Mammary epithelial cell (primary cell): ENCODE data around the gene SYT14.

Experiments
- EZH2 ChIP-seq: IDR thresholded peaks from 2 replicates; pipeline ENCODE4 v1.6.1; 2012; ENCODE audit warnings: low read length, inconsistent platforms, borderline replicate concordance
- TF ChIP-seq, protein P1 (sequence below), 2 donors: IDR thresholded peaks in 1 of 2; conservative IDR thresholded peaks in 1 of 2; 2 replicates each; pipeline ENCODE4 v1.5.1; 2011 to 2012; ENCODE audit warnings: inconsistent platforms in 2 of 2, low read length in 2 of 2, mild to moderate bottlenecking in 2 of 2, control low read depth in 1 of 2, low read depth in 1 of 2; ENCODE audit not compliant: insufficient read depth in 1 of 2; ENCODE audit errors: extremely low read depth in 1 of 2

DNA sequence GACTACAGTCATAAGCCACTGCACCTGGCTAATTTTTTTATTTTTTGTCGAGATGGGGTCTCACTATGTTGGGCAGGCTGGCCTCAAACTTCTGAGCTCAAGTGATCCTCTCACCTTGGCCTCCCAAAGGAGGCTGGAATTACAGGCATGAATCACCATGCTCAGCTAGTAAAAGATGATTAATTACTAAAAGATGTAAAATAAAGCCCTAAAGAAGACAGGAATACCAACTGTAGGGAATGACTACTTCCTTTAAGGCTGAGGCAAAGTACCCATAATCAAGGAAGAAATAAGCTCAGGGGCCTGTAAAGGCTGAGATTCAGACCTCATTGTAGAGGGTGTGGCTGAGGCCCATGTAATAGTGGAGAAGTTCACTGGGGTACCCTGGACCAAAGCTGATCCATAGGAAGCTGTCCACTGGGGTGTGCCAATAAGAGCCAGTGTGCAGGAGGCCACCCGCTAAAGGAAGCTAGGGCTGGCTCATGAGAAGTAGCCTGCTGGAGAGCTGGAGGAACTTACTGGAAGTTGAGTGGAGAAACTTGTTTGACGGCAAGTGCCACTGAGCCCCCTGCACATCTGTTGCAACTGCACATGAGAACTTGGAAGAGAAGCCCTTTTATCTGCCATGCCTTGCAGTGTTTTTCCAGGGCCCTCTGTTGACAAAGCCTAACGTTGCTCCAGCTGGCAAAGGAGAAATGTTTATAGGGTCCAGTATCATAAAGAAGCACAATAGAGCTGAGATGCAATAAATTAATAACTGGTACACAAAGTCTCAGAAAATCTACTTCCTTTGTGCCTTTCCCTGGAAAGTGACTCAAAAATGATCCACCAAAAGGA, 276.8 kb downstream of the SYT14 start:
- TF ChIP-seq, protein P1, sequence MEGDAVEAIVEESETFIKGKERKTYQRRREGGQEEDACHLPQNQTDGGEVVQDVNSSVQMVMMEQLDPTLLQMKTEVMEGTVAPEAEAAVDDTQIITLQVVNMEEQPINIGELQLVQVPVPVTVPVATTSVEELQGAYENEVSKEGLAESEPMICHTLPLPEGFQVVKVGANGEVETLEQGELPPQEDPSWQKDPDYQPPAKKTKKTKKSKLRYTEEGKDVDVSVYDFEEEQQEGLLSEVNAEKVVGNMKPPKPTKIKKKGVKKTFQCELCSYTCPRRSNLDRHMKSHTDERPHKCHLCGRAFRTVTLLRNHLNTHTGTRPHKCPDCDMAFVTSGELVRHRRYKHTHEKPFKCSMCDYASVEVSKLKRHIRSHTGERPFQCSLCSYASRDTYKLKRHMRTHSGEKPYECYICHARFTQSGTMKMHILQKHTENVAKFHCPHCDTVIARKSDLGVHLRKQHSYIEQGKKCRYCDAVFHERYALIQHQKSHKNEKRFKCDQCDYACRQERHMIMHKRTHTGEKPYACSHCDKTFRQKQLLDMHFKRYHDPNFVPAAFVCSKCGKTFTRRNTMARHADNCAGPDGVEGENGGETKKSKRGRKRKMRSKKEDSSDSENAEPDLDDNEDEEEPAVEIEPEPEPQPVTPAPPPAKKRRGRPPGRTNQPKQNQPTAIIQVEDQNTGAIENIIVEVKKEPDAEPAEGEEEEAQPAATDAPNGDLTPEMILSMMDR (conservative IDR thresholded peaks at IDR 0.05 in 1 of 2, IDR thresholded peaks at IDR 0.05 in 1 of 2; ENCODE audit: extremely low read depth in 1 of 2, insufficient read depth in 1 of 2, low read depth in 1 of 2, low read length in 2 of 2) = no peak
- no peak for TF ChIP-seq EZH2
